GM12878 (cell line): Measurements from ENCODE around the gene ANTKMT. TPM values are rescaled to one million over a fixed set of nuclear protein-coding genes. Genes with fewer than 3 reads are reported as not detected.
A peak's percentile ranks its signal among the peaks of the same experiment; 100 is the strongest.

Source experiments
- ATAC-seq: fragments of 200-7000 bp; cut with Tn5 transposase; 3 replicates; pipeline ENCODE4 v1.9.1; 2020; ENCODE audit warnings: mild to moderate bottlenecking, moderate library complexity
- BruUV-seq: library from RNA; stranded (reverse); fragments of 400-500 nt; replicated peaks from 2 replicates; lab custom pipeline; 2021; lab: Mats Ljungman, UMichigan
- CTCF ChIA-PET: fragments of 300-600 bp; sonication (Branson Sonifier 250); formaldehyde crosslinking; extraction: SDS; loops from one replicate; lab custom pipeline; 2021; ENCODE audit warnings: inconsistent platforms; lab: Yijun Ruan, JAX
- POLR2A ChIA-PET: fragments of 350-600 bp; formaldehyde crosslinking; extraction: SDS; loops from one replicate; lab custom pipeline; 2021; ENCODE audit warnings: inconsistent platforms; lab: Charles Lee
- RAD21 ChIA-PET: fragments of 300-600 bp; sonication (Branson Sonifier 250); formaldehyde crosslinking; loops from one replicate; lab custom pipeline; 2023; ENCODE audit warnings: antibody characterized with exemption; ENCODE audit not compliant: unreplicated experiment; lab: Charles Lee
- SMC1A ChIA-PET: fragments of 300-600 bp; sonication (Branson Sonifier 250); formaldehyde crosslinking; loops from one replicate; lab custom pipeline; 2023; ENCODE audit not compliant: unreplicated experiment, uncharacterized antibody; lab: Charles Lee
- DNase-seq: peaks from one replicate; pipeline ENCODE4 v3.0.0-alpha.2; 2011; ENCODE audit warnings: low read depth, low spot score
- FAIRE-seq: peaks from 3 replicates; lab custom pipeline; 2011; peaks lifted over from hg19 to GRCh38; lab: Jason Lieb, UNC
- H2AFZ ChIP-seq: 2 replicates; pipeline ENCODE4 v1.6.0; 2011; ENCODE audit warnings: low read depth, low read length, control low read depth; ENCODE audit not compliant: control insufficient read depth
- H3K27ac ChIP-seq: 2 replicates; pipeline ENCODE4 v1.5.1; 2011; ENCODE audit warnings: control low read depth; ENCODE audit not compliant: control insufficient read depth, insufficient read depth
- H3K27me3 ChIP-seq, 2 experiments: replicated peaks in 1 of 2; 2 replicates each; pipeline versions ENCODE4 v1.6.0 to v1.6.1; 2011; ENCODE audit warnings: low read length in 1 of 2; ENCODE audit not compliant: control insufficient read depth in 2 of 2, insufficient read depth in 2 of 2
- H3K36me3 ChIP-seq, 2 experiments: 2 replicates each; pipeline ENCODE4 v1.5.1; 2011; ENCODE audit warnings: low read length in 1 of 2; ENCODE audit not compliant: control insufficient read depth in 2 of 2, insufficient read depth in 2 of 2
- H3K4me1 ChIP-seq: 2 replicates; pipeline ENCODE4 v1.6.1; 2011; ENCODE audit warnings: mild to moderate bottlenecking, low read length, moderate library complexity, mixed read lengths; ENCODE audit not compliant: control insufficient read depth, insufficient read depth
- H3K4me2 ChIP-seq: 2 replicates; pipeline ENCODE4 v1.6.0; 2011; ENCODE audit warnings: control low read depth; ENCODE audit not compliant: control insufficient read depth, insufficient read depth
- H3K4me3 ChIP-seq: fragments of 200-600 bp; sonication (generic); 2 replicates; pipeline ENCODE4 v1.5.1; 2016
- H3K79me2 ChIP-seq: 2 replicates; pipeline ENCODE4 v1.6.0; 2011; ENCODE audit warnings: low read length; ENCODE audit not compliant: control insufficient read depth, insufficient read depth
- H3K9ac ChIP-seq: 2 replicates; pipeline ENCODE4 v1.8.0; 2011; ENCODE audit warnings: low read length, control low read depth, mixed read lengths; ENCODE audit not compliant: control insufficient read depth, insufficient read depth
- H3K9me3 ChIP-seq: replicated peaks from 3 replicates; pipeline ENCODE4 v1.5.1; 2011; ENCODE audit warnings: mild to moderate bottlenecking, low read length; ENCODE audit not compliant: control insufficient read depth, insufficient read depth
- H4K20me1 ChIP-seq: 2 replicates; pipeline ENCODE4 v1.6.0; 2011; ENCODE audit not compliant: control insufficient read depth, insufficient read depth
- WGBS: methylation state at CpG from one replicate; pipeline ENCODE4 v1.1.6; 2016; ENCODE audit warnings: low lambda C conversion rate; ENCODE audit not compliant: insufficient replicate concordance, insufficient coverage; ENCODE audit errors: missing lambda C conversion rate; 5-methylcytosine and 5-hydroxymethylcytosine counted together
- in situ Hi-C: fragments of 300-500 bp; cut with MboI; formaldehyde crosslinking; loops from 9 replicates; pipeline ENCODE4 v1.14.3; 2018; ENCODE audit warnings: mixed read lengths
- intact Hi-C: fragments of 100-400 bp; cut with micrococcal nuclease; formaldehyde crosslinking; loops from one replicate; pipeline ENCODE4 v1.14.2; 2022; ENCODE audit not compliant: unreplicated experiment
- polyA plus RNA-seq, 11 experiments: library from polyadenylated mRNA; depleted of rRNA in 4 of 11; unstranded in 6 of 11; stranded (reverse) in 5 of 11; fragments of >200 nt; fragmentation: Nextera tagmentation in 4 of 11; fragmentation: Illumina TruSeq in 1 of 11; extraction: Ambion mirVana in 4 of 11; extraction: Trizol in 1 of 11; gene quantifications; 1 replicate in 1 of 11; 2 replicates in 10 of 11; pipeline versions ENCODE4 v1.2.1 to v1.2.3, GENCODE V29; 2011 to 2016; ENCODE audit warnings: inconsistent platforms in 2 of 11, missing spikeins in 2 of 11, low read depth in 1 of 11
- total RNA-seq, 4 experiments: library from RNA; depleted of rRNA in 3 of 4; stranded (reverse); fragments of >200 nt in 3 of 4; fragmentation: Illumina TruSeq in 1 of 4; extraction: Trizol in 1 of 4; gene quantifications; 2 replicates each; pipeline versions ENCODE4 v1.2.1 to v1.2.3, GENCODE V29; 2013 to 2021
- TF ChIP-seq, protein P1 (sequence below): IDR thresholded peaks from 2 replicates; pipeline ENCODE4 v1.6.1; 2011; ENCODE audit warnings: mild to moderate bottlenecking, low read depth, low read length, moderate library complexity; ENCODE audit not compliant: insufficient replicate concordance

The ANTKMT gene
- total and polyA plus RNA-seq, 10 of the 15 experiments (the other 5 are each of a cell fraction or from before 2014, with no cell fraction given) = 0.58 to 60.5 (median 25.8) TPM

DNA sequence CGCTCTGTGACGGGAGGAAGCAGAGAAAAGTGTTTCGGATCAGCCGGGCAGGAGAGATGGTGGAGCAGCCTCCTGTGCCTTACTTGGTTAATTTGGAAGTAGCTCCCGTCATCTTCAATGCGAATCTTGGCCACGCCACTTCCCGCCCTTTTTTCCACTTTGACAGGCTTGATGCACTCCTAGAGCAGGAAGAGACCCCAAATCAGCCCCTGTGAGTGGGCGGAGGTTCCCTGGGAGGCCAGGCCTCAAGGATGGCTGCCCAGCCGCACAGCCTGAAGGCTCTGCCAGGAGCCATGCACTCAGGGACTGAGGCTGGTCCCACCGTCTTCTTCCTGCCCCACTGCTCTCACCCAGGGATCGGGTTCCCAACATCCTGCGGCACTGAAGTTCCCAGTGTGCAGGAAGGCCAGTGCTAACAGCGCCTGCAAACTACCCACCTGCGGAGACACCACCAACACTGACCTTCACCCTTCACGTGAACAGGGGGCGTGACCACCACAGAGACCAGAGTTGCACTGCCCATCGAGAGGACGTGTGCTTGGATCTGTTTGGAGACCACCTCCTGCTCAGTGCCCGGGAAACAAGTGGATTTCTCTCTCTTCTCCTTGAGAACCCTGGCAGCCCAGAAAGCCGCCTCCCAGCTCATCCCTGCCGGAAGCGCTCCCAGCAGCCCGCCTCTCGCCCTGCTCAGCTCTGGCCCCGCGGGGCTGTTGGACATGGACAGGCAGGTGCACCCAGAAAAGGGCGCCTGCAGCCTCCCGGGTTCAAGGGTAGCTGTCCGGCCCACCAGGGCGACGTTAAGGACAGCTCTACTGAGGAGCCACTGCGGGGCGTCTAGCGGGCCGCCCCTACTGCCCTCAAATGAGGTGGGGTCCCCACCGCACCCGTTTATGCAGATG, 18.9 kb downstream of the ANTKMT start:
- no peak for DNase-seq
- Histone ChIP-seq H3K9me3 (no peaks in the 10 kb centered on the region), H3K9ac (peak overlapping the region; percentile 93), H3K36me3 (peaks cover 2 to 6% of the 10 kb centered on the region in 2 experiments; a peak in 3 of 4 replicates), H3K27ac (peak overlapping the region; percentile 76), H3K4me3 (peak overlapping the region; percentile 90), H3K27me3 (no peaks in the 10 kb centered on the region), H3K4me1 (peaks cover 39% of the 10 kb centered on the region), H4K20me1 (no peaks in the 10 kb centered on the region), H2AFZ (peak overlapping the region; percentile 42; the same call in 1 of the 2 replicates), H3K79me2 (peaks cover 16% of the 10 kb centered on the region), H3K4me2 (peak overlapping the region; percentile 90)
- RAD21 ChIA-PET = interaction anchor here (0.6 kb wide), 1 partner anchor 28 kb away, joined by 3 read pairs; no protein-coding TSS in a partner anchor
- in situ Hi-C loops = loop anchor here (5.0 kb wide), 1 partner anchor 47 kb away; the partner anchor contains the start of genes CHTF18 and RPUSD1
- BruUV-seq = TSS peak; percentile 75
- 47% methylated on average over 35 of the region's 38 CpGs for WGBS
- POLR2A ChIA-PET = interaction anchor here (3.4 to 7.3 kb wide), 2 partner anchors 13 to 19 kb away, joined by 16 to 60 read pairs; partner anchors contain the start of genes ANTKMT, CCDC78 and HAGHL
- no peak for FAIRE-seq
- SMC1A ChIA-PET = no interaction called here
- peak; percentile 6 for ATAC-seq
- intact Hi-C loops = loop anchor here (2.0 to 5.0 kb wide), 2 partner anchors 19 to 47 kb away; partner anchors contain the start of genes ANTKMT, CHTF18 and RPUSD1
- CTCF ChIA-PET = interaction anchor here (0.8 to 2.2 kb wide), 7 partner anchors 15 to 45 kb away, joined by 3 to 10 read pairs (median 5); partner anchors contain the start of genes ANTKMT and METRN
- TF ChIP-seq, protein P1, sequence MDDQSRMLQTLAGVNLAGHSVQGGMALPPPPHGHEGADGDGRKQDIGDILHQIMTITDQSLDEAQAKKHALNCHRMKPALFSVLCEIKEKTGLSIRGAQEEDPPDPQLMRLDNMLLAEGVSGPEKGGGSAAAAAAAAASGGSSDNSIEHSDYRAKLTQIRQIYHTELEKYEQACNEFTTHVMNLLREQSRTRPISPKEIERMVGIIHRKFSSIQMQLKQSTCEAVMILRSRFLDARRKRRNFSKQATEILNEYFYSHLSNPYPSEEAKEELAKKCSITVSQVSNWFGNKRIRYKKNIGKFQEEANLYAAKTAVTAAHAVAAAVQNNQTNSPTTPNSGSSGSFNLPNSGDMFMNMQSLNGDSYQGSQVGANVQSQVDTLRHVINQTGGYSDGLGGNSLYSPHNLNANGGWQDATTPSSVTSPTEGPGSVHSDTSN = no peak
